Hepatic stellate cell (primary cell): ENCODE measurements around the gene WBP1L.
"Not testable (repeated sequence)": the region's sequence is repeated elsewhere in the genome, so short reads cannot be mapped to it uniquely, and the experiment has no call there.

Source experiments
- DNase-seq: peaks from one replicate; pipeline ENCODE4 v3.0.0; 2011; ENCODE audit warnings: low spot score

WBP1L gene

GRCh38 chr10:102758933-102759262 is 15.2 kb downstream of the WBP1L start:
- not testable (repeated sequence) for DNase-seq

GRCh38 chr10:102759497-102760210 is 15.9 kb downstream of the WBP1L start:
- DNase-seq: no peak

GRCh38 chr10:102761981-102762380 is 18.2 kb downstream of the WBP1L start:
- DNase-seq: no peak

GRCh38 chr10:102762401-102763015 is 18.8 kb downstream of the WBP1L start:
- no peak for DNase-seq

GRCh38 chr10:102763037-102763607 is 19.4 kb downstream of the WBP1L start:
- no peak for DNase-seq

- DNase-seq: no peak
Observed at GRCh38 chr10:102764470-102765161, 20.9 kb downstream of the WBP1L start.

- DNase-seq: no peak
Observed at GRCh38 chr10:102765336-102765735, 21.6 kb downstream of the WBP1L start.

- no peak for DNase-seq
Observed at GRCh38 chr10:102767428-102768160, 23.8 kb downstream of the WBP1L start.

- DNase-seq: no peak
Observed at GRCh38 chr10:102769375-102770107, 25.8 kb downstream of the WBP1L start.

- no peak for DNase-seq
Observed at GRCh38 chr10:102770108-102770482, 26.3 kb downstream of the WBP1L start.

GRCh38 chr10:102770792-102771191 is 27.0 kb downstream of the WBP1L start:
- no peak for DNase-seq

GRCh38 chr10:102773320-102773719 is 29.6 kb downstream of the WBP1L start:
- no peak for DNase-seq

- DNase-seq: no peak
Observed at GRCh38 chr10:102773986-102774385, 30.2 kb downstream of the WBP1L start.

- no peak for DNase-seq
Observed at GRCh38 chr10:102775201-102775934, 31.6 kb downstream of the WBP1L start.

- peak; percentile 59 for DNase-seq
Observed at GRCh38 chr10:102775935-102776669, 32.4 kb downstream of the WBP1L start.

- peak; percentile 92 for DNase-seq
Observed at GRCh38 chr10:102776779-102777456, 33.2 kb downstream of the WBP1L start.

- DNase-seq: no peak
Observed at GRCh38 chr10:102777711-102778453, 34.1 kb downstream of the WBP1L start.

GRCh38 chr10:102778781-102779180 is 35.0 kb downstream of the WBP1L start:
- no peak for DNase-seq
